ENCODE results near the gene CXCL13. TPM values are rescaled to one million over a fixed set of nuclear protein-coding genes. Genes with fewer than 3 reads are reported as not detected.

CXCL13 gene
- total and polyA plus RNA-seq, 2 experiments from 2014 or later: not detected

DNA sequence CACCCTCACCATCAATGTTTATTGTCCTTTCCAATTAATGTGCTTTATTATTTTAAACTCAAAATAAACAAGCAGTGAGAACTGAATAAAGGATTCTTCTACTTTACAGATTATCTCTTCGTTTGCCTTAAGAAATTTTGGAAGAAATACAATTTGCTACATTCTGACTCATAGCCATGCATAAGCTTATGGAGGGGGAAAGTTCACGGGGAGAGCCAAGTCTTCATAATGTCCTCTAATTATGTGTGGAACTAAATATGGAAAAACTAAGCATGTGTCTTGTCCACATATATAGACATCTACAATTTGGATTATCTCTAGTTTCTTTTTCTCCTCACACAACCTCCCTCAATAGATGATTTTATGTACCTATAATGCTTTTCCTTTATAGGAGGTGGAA lies 17.5 kb downstream of the CXCL13 start:
- H3K27ac ChIP-seq: no peak overlapping the region
- H3K27me3 ChIP-seq: no peaks in the 10 kb centered on the region
- H3K4me1 ChIP-seq (ENCODE audit: low read depth): no peaks in the 10 kb centered on the region
- H3K9me3 ChIP-seq (ENCODE audit: low read depth): no peaks in the 10 kb centered on the region
- TF ChIP-seq, protein P1, sequence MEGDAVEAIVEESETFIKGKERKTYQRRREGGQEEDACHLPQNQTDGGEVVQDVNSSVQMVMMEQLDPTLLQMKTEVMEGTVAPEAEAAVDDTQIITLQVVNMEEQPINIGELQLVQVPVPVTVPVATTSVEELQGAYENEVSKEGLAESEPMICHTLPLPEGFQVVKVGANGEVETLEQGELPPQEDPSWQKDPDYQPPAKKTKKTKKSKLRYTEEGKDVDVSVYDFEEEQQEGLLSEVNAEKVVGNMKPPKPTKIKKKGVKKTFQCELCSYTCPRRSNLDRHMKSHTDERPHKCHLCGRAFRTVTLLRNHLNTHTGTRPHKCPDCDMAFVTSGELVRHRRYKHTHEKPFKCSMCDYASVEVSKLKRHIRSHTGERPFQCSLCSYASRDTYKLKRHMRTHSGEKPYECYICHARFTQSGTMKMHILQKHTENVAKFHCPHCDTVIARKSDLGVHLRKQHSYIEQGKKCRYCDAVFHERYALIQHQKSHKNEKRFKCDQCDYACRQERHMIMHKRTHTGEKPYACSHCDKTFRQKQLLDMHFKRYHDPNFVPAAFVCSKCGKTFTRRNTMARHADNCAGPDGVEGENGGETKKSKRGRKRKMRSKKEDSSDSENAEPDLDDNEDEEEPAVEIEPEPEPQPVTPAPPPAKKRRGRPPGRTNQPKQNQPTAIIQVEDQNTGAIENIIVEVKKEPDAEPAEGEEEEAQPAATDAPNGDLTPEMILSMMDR (IDR thresholded peaks at IDR 0.05; ENCODE audit: low read depth, low read length): no peak
- DNase-seq (ENCODE audit: low read depth in 1 of 2, low spot score in 1 of 2): peak in 1 of 2 donors; percentile 36
- no peak overlapping the region for H3K4me3 ChIP-seq
- no peaks in the 10 kb centered on the region for H3K36me3 ChIP-seq

DNA sequence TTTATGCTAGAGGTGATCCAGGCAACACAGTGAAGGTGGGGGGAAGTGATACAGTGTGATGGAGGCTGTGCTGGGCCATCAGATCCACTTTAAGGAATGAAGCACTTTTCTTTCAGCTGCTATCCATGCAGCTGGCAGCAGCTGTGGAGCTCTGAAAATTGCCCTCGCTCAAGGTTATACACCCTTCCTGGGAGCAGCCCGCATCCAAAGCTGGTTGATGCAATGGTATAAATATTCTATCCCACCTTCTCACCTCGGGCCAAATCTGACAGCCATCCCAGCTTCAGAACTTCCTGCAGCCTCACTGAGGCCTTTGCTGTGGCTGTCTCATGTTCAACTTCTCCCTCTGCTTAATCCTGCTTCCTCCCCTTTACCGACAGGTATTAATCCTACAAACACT lies 18.6 kb downstream of the CXCL13 start:
- H3K4me1 ChIP-seq (ENCODE audit: low read depth): no peaks in the 10 kb centered on the region
- no peak overlapping the region for H3K4me3 ChIP-seq
- H3K27me3 ChIP-seq: no peaks in the 10 kb centered on the region
- H3K36me3 ChIP-seq: no peaks in the 10 kb centered on the region
- no peak overlapping the region for H3K27ac ChIP-seq
- no peak for DNase-seq (ENCODE audit: low read depth in 1 of 2, low spot score in 1 of 2)
- TF ChIP-seq, protein P1 (IDR thresholded peaks at IDR 0.05; ENCODE audit: low read depth, low read length): no peak
- no peaks in the 10 kb centered on the region for H3K9me3 ChIP-seq (ENCODE audit: low read depth)

DNA sequence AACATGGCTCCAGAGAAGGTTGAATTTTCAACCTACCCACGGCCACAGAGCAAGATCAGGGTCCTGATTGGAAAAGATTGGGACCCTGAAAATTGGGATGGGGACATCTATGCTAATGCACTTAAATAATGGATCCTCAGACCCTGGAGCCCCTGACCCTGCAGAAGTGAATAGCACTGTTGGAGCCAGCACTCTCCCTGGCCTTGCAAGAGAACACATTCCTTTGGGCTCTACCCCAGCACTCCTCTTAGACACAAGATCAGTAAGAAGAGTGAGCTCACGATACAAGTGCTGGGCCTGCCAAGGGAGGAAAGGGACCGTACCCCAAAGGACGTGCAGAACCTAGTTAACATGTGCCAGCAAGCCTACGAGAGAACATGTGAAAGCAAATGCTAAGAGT lies 19.9 kb downstream of the CXCL13 start:
- no peak overlapping the region for H3K27ac ChIP-seq
- H3K4me1 ChIP-seq (ENCODE audit: low read depth): no peaks in the 10 kb centered on the region
- DNase-seq (ENCODE audit: low read depth in 1 of 2, low spot score in 1 of 2): no peak
- TF ChIP-seq, protein P1 (IDR thresholded peaks at IDR 0.05; ENCODE audit: low read depth, low read length): no peak
- no peaks in the 10 kb centered on the region for H3K9me3 ChIP-seq (ENCODE audit: low read depth)
- H3K27me3 ChIP-seq: no peaks in the 10 kb centered on the region
- H3K4me3 ChIP-seq: no peak overlapping the region
- no peaks in the 10 kb centered on the region for H3K36me3 ChIP-seq

DNA sequence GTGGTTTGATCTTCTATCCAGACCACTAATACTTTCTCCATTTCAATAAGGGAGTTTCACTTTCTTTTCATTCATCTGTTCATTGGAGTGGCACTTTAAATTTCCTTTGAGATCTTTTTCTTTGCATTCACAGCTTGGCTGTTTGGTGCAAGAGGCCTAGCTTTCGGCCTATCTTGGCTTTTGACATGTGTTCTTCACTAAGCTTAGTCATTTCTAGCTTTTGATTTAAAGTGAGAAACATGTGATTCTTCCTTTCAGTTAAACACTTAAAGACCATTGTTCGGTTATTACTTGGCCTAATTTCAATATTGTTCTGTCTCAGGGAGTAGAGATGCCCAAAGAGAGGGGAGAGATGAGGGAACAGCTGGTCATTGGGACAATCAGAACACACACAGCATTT lies 24.3 kb downstream of the CXCL13 start:
- H3K27me3 ChIP-seq: no peaks in the 10 kb centered on the region
- no peak overlapping the region for H3K27ac ChIP-seq
- H3K4me3 ChIP-seq: no peak overlapping the region
- TF ChIP-seq, protein P1 (IDR thresholded peaks at IDR 0.05; ENCODE audit: low read depth, low read length): no peak
- no peaks in the 10 kb centered on the region for H3K4me1 ChIP-seq (ENCODE audit: low read depth)
- no peak for DNase-seq (ENCODE audit: low read depth in 1 of 2, low spot score in 1 of 2)
- H3K9me3 ChIP-seq (ENCODE audit: low read depth): no peaks in the 10 kb centered on the region
- H3K36me3 ChIP-seq: no peaks in the 10 kb centered on the region

DNA sequence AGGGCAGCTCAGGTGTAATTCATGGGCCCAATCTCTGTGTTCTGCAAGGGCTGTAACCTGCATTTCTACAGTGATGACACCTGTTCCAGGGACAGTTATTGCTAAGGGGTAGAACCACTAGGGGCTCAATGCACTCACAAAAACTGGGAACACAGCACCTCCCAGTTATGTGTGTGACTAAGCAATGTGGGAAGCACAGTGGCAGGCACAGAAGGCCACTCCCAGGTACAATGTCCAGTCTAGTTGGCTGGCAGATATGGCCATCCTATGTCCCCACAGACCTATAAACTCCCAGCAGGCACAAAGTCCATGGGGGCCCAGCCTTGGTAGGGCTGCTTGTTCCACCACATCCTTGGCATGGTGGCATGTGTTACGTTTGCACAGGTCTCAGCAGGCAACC lies 25.7 kb downstream of the CXCL13 start:
- no peaks in the 10 kb centered on the region for H3K4me1 ChIP-seq (ENCODE audit: low read depth)
- H3K27me3 ChIP-seq: no peaks in the 10 kb centered on the region
- no peak overlapping the region for H3K4me3 ChIP-seq
- no peak overlapping the region for H3K27ac ChIP-seq
- DNase-seq (ENCODE audit: low read depth in 1 of 2, low spot score in 1 of 2): no peak
- TF ChIP-seq, protein P1 (IDR thresholded peaks at IDR 0.05; ENCODE audit: low read depth, low read length): no peak
- no peaks in the 10 kb centered on the region for H3K36me3 ChIP-seq
- no peaks in the 10 kb centered on the region for H3K9me3 ChIP-seq (ENCODE audit: low read depth)
